Mucosa of gallbladder (tissue), 1 donor: ENCODE data around the gene CPEB2. TPM values are rescaled to one million over a fixed set of nuclear protein-coding genes. Genes with fewer than 3 reads are reported as not detected.

Experiments
- DNase-seq: peaks from one replicate; pipeline ENCODE4 v3.0.0-alpha.2; 2020; ENCODE audit warnings: low spot score
- total RNA-seq: library from RNA; stranded (reverse); gene quantifications from one replicate; pipeline ENCODE4 v1.2.1, GENCODE V29; 2021
- donor health status: DM: no; HTN: no; CAD: no.

Gene CPEB2
- total RNA-seq, result 32.4 TPM

- DNase-seq, result peak; percentile 96
Observed at GRCh38 chr4:15001869-15002658, at the start of gene CPEB2. Gene CPEB2 (plus strand): TSS chr4:15002481. CDS start chr4:15002674, 193 bp downstream.

GRCh38 chr4:14958436-14958835 lies 43.8 kb upstream of the CPEB2 start:
- DNase-seq, result no peak

- no peak for DNase-seq
Observed at GRCh38 chr4:14961292-14961691, 41.0 kb upstream of the CPEB2 start.

GRCh38 chr4:14965071-14965470 lies 37.2 kb upstream of the CPEB2 start:
- DNase-seq, result no peak

GRCh38 chr4:14967982-14968381 lies 34.3 kb upstream of the CPEB2 start:
- DNase-seq, result no peak

GRCh38 chr4:14977830-14978229 lies 24.5 kb upstream of the CPEB2 start:
- DNase-seq, result no peak

- no peak for DNase-seq
Observed at GRCh38 chr4:14984448-14984847, 17.8 kb upstream of the CPEB2 start.

- no peak for DNase-seq
Observed at GRCh38 chr4:14985161-14985560, 17.1 kb upstream of the CPEB2 start.

- DNase-seq, result no peak
Observed at GRCh38 chr4:14985843-14986242, 16.4 kb upstream of the CPEB2 start.

- DNase-seq, result no peak
Observed at GRCh38 chr4:14987054-14987453, 15.2 kb upstream of the CPEB2 start.

- DNase-seq, result no peak
Observed at GRCh38 chr4:14990484-14990883, 11.8 kb upstream of the CPEB2 start.

GRCh38 chr4:14994242-14994641 lies 8.0 kb upstream of the CPEB2 start:
- no peak for DNase-seq

- peak; percentile 53 for DNase-seq
Observed at GRCh38 chr4:15001248-15001868, 923 bp upstream of the CPEB2 start.

GRCh38 chr4:15002659-15003400 lies 549 bp downstream of the CPEB2 start:
- DNase-seq, result peak; percentile 76

- peak; percentile 35 for DNase-seq
Observed at GRCh38 chr4:15003401-15003890, 1.2 kb downstream of the CPEB2 start.

GRCh38 chr4:15003891-15004738 lies 1.8 kb downstream of the CPEB2 start:
- DNase-seq, result peak; percentile 27

- DNase-seq, result peak; percentile 80
Observed at GRCh38 chr4:15004739-15005301, 2.5 kb downstream of the CPEB2 start.

- DNase-seq, result no peak
Observed at GRCh38 chr4:15005474-15006115, 3.3 kb downstream of the CPEB2 start.

GRCh38 chr4:15006416-15007024 lies 4.2 kb downstream of the CPEB2 start:
- no peak for DNase-seq

GRCh38 chr4:15007201-15007600 lies 4.9 kb downstream of the CPEB2 start:
- DNase-seq, result no peak
